ENCODE results near the gene CEP78.

The CEP78 gene

DNA sequence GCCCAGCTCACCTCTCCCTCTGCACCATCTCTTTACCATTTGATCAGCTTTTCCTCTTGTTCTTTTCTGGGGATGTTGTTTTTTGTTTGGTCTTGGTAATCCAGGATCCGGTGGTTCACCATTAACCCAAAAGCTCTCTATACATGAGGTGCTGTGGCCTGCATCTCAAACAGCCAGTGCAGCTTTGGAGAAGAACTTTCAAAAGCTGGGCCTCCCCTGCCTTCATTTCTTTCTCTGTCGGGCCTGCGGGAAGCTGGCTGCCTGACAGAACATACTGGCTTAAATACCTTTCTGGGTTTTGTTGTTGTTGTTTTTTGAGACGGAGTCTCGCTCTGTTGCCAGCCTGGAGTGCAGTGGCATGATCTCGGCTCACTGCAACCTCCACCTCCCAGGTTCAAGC lies 73.2 kb downstream of the CEP78 start:
- DNase-seq (ENCODE audit: low read depth): no peak

- DNase-seq (ENCODE audit: low read depth): no peak
These were observed 75.2 kb downstream of the CEP78 start for GRCh38 chr9:78311075-78311474.

DNA sequence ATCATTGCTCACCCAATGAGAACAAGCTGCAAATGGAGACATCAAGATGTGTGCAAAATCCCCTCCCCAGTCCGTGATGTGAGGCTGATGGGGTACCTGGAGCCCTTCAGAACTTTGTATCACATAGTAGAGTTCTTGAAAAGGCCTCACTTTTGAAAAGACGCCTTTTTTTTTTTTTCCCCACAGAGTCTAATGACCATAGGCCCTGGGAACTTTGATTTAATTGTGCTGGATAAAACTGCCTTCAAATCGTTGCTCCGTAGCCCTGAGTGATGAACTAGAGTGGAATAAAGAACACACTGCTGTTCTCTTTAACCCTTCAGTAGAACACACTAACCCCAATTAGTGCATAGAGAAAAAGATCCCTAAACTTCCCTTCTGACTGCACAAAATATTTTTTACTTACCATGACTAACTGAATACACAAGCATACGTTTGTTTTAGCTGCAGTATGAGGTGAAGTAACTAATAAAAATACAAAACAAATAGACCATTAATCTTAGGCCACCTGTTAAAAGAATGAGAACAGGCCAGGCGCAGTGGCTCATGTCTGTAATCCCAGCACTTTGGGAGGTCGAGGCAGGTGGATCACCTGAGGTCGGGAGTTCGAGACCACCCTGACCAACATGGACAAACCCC lies 76.1 kb downstream of the CEP78 start:
- DNase-seq (ENCODE audit: low read depth): no peak

DNA sequence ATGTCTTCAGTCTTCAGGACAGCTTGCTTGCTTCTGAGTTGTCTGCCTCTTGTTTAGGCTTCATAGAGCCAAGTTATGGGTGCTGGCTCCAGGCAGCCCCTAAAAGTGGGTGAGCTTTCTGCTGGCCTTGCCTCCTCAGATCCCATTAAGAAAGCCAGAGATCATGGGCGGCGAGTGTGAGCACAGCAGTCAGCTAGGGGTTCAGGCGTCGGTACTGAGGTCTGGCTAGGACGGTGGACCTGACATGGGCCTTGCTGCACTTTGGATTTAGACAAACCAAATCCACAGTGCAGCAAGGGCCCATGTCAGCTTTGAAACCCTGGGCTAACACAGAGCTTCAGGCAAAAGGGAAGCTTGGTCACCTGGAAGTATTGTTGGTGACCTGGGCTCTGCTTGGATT lies 78.7 kb downstream of the CEP78 start:
- no peak for DNase-seq (ENCODE audit: low read depth)

- no peak for DNase-seq (ENCODE audit: low read depth)
These were observed 79.3 kb downstream of the CEP78 start for GRCh38 chr9:78314953-78315870.

DNA sequence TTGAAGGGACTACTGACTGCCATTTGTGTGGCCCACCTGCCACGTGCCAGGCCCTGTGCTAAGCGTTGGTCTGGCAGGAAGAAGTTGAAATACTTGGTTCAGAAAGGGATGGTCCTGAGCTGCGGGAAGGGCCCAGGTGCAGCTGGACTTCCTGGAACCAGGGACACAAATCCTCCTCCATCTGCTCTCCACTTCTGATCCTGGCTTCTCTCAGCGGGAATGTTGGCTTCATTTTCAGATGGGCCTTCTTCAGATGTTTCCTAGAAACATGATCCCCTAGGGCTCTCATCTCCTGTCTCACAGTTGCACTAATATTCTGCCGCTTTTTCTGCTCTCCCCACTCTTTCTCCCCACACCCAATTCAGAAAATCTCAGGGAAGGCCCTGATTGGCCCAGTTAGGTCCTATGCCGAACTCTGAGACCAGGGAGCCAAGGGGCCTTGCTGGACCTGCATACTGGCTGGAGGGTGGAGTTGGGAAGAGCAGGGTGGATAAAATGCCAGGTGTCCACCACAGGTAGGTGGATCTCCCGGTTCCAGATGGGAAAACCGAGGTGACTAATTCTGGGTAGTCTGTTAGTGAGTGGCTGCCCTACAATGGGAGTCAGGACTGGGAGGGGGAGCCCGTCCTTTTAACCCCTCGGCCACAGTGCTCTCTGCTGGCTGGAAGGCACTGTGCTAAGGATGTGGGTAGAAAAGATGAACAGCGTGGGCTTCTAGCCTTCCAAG lies 80.5 kb downstream of the CEP78 start:
- no peak for DNase-seq (ENCODE audit: low read depth)

GRCh38 chr9:78319197-78320029 lies 83.5 kb downstream of the CEP78 start:
- no peak for DNase-seq (ENCODE audit: low read depth)

DNA sequence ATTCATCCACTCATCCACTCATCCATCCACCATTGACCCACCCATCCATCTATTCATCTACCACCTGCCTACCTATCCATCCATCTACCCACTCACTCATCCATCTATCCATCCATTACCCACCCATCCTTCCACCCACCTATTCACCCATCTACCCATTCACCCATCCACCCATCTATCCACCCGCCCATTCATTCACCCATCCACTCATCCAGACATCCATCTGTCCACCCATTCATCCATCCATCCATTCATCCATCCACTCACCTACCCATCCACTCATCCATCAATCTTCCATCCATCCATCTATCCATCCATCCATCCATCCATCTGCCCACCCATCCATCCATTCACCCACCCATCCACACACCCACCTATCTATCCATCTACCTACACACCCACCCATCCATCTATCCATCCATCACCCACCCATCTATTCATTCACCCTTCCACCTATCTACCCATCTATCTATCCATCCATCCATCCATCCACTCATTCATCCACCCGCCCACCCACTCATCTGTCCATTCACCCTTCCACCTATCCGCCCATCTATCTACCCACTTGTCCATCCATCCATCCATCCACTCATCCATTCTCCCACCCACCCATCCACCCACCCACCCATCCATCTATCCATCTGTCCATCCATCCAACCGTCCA lies 84.3 kb downstream of the CEP78 start:
- no peak for DNase-seq (ENCODE audit: low read depth)

- DNase-seq (ENCODE audit: low read depth): no peak
These were observed 85.1 kb downstream of the CEP78 start for GRCh38 chr9:78320875-78321496.

DNA sequence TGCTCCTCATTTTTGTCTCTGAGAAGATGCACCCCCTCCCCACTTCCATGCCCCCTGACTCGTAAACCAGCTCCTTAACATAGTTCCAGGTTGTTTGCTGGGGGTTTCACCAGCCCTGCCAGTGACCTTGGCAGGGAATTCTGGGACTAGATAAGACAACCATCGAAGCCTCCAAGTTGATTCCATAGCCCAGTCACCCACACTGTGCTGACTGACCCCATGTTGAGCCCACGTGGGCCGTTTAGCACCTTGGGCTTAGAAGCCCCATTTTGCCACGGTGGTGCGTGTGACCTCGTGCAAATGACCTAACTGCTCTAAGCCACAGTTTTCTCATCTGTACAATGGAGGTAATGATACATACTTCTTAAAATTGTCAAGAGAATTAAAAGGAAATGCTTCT lies 85.6 kb downstream of the CEP78 start:
- DNase-seq (ENCODE audit: low read depth): no peak

DNA sequence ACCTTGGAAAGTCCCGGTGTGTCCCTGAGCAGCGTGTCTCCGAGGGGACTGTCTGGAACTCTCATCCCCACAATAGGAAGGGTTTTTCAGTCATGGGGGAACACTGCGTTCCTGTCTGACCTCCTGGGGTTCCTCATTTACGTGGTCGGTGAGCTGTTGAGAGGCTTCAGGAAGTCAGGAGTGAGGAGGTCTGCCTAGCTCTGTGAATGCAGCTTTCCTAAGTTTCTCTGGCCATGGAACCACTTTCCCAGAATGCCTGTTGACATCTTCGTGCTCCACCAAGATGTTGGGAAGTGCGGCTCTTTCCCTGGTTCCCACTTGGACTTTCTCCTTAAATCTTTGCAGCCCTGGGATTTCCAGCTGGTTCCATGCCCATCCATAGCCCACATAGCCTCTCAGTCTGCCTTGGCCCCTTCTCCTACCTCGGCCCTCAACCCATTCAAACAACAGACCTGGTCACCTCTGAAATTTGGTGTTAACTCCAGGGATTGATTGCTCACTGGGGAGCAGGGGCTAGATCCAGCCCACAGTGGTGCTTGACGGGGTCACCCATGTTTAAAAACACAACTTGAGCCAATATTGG lies 88.3 kb downstream of the CEP78 start:
- no peak for DNase-seq (ENCODE audit: low read depth)

GRCh38 chr9:78324682-78325081 lies 88.8 kb downstream of the CEP78 start:
- DNase-seq (ENCODE audit: low read depth): no peak

DNA sequence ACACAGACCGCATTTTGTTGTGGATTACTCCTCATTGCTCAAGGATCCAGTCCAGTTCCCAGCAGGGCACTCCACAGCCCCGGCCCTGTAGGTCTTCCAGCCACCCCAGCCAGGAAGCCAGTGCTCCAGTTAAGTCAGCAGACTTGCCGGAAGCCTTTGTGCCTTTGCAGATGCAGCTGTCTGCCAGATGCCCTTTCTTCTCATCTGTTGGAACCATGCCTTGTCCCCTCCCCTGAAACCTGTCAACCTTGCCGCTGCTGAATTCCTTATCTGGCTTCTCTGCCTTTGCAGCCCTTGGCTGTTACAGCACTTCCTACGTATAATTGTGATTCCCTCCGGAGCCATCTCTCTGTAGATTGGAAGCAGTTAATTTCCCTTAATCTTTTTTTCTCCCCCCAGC lies 89.5 kb downstream of the CEP78 start:
- no peak for DNase-seq (ENCODE audit: low read depth)

- no peak for DNase-seq (ENCODE audit: low read depth)
These were observed 90.0 kb downstream of the CEP78 start for GRCh38 chr9:78325846-78326360.

DNA sequence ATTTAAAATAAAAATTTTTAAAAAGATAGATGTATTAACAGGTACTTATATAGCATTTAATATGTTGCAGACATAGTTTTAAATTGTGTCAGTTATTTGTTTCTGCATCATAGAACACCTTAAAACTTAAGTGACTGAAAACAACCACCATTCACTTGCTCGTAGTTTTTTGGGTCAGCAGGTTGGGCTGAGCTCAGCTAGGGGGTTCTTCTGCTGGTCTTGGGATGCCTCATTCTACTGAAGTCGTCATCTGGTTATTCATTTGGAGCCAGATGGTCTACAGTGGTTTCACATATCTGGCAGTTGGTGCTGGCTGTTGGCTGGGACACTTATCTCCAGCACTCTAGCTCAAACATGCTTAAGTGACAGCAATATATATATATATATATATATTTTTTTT lies 90.7 kb downstream of the CEP78 start:
- no peak for DNase-seq (ENCODE audit: low read depth)

Data from stimulated activated CD8-positive, alpha-beta memory T cell treated with anti-CD3 and anti-CD28 coated beads, Interleukin-7, amount 100 ng/mL, for 24 hours (primary cell).